ENCODE data around the gene DENND5A.
"Not testable (repeated sequence)": the region's sequence is repeated elsewhere in the genome, so short reads cannot be mapped to it uniquely, and the experiment has no call there.

Gene DENND5A

GRCh38 chr11:9200471-9200870 lies 64.7 kb downstream of the DENND5A start:
- Histone ChIP-seq H3K4me3 (ENCODE audit: insufficient read depth, low read depth, low read length) (no peak overlapping the region), H3K9me3 (ENCODE audit: control insufficient read depth, low read length) (no peaks in the 10 kb centered on the region), H3K4me1 (ENCODE audit: control insufficient read depth, insufficient read depth, low read length) (no peaks in the 10 kb centered on the region), H3K27ac (ENCODE audit: insufficient read depth, low read depth, low read length, poor library complexity, severe bottlenecking) (no peak overlapping the region), H3K36me3 (ENCODE audit: control insufficient read depth, insufficient read depth, low read length) (peaks cover 12% of the 10 kb centered on the region), H3K27me3 (ENCODE audit: control insufficient read depth, insufficient read depth, low read length, poor library complexity, severe bottlenecking) (no peaks in the 10 kb centered on the region)
- 98 to 99% methylated on average over 2 of the region's 2 CpGs for WGBS, 2 experiments

DNA sequence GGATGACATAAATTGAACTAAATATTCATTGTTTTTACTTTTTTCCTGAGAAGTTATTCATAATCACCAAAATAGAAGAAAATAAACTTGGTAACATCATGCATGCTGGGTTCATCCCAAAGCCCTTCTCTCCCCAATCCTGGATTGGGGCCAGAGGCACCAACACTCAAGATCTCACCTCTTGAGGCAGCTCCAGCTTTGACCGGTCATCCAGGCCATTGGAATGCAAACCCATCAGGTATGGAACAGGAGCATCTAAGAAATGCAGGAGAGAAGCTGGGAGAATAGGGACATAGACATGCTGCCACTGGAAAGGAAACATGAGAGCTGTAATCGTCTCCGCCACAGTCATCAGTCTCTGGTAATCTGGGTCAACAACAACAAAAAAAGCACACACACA lies 71.8 kb downstream of the DENND5A start:
- Histone ChIP-seq H3K4me3 (ENCODE audit: insufficient read depth, low read depth, low read length) (no peak overlapping the region), H3K9me3 (ENCODE audit: control insufficient read depth, low read length) (no peaks in the 10 kb centered on the region), H3K36me3 (ENCODE audit: control insufficient read depth, insufficient read depth, low read length) (peaks cover 28% of the 10 kb centered on the region), H3K27me3 (ENCODE audit: control insufficient read depth, insufficient read depth, low read length, poor library complexity, severe bottlenecking) (no peaks in the 10 kb centered on the region), H3K27ac (ENCODE audit: insufficient read depth, low read depth, low read length, poor library complexity, severe bottlenecking) (no peak overlapping the region), H3K4me1 (ENCODE audit: control insufficient read depth, insufficient read depth, low read length) (no peaks in the 10 kb centered on the region)
- 96 to 97% methylated on average over 3 of the region's 3 CpGs for WGBS, 2 experiments

- Histone ChIP-seq H3K9me3 (ENCODE audit: control insufficient read depth, low read length) (no peaks in the 10 kb centered on the region), H3K27ac (ENCODE audit: insufficient read depth, low read depth, low read length, poor library complexity, severe bottlenecking) (no peak overlapping the region), H3K4me1 (ENCODE audit: control insufficient read depth, insufficient read depth, low read length) (no peaks in the 10 kb centered on the region), H3K4me3 (ENCODE audit: insufficient read depth, low read depth, low read length) (no peak overlapping the region), H3K27me3 (ENCODE audit: control insufficient read depth, insufficient read depth, low read length, poor library complexity, severe bottlenecking) (no peaks in the 10 kb centered on the region), H3K36me3 (ENCODE audit: control insufficient read depth, insufficient read depth, low read length) (peaks cover 28% of the 10 kb centered on the region)
- 86 to 93% methylated on average over 2 to 3 of the region's 3 CpGs for WGBS, 2 experiments
These were observed 72.6 kb downstream of the DENND5A start for GRCh38 chr11:9192561-9192960.

DNA sequence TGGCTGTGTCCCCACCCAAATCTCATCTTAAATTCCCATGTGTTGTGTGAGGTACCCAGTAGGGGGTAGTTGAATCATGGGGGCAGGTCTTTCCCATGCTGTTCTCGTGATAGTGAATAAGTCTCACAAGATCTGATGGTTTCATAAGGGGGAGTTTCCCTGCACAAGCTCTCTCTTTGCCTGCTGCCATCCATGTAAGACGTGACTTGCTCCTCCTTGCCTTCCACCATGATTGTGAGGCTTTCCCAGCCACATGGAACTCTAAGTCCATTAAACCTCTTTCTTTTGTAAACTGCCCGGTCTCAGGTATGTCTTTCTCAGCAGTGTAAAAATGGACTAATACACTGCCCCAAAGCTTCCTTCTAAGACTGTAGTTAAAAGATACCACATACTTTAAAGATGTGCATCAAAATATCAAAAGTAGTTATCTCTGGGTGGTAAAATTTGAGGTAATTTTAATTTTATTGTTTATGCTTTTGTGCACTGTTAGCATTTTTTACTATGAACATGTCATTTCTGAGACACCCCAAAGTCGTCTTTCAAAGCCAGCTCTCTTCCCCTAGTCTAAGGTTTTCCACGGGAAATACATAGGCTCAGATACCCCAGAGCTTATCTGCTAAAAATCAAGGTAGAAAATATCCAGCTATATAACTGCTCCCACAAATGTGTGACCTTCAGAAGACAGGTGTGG lies 74.7 kb downstream of the DENND5A start:
- H3K9me3 ChIP-seq (ENCODE audit: control insufficient read depth, low read length); H3K4me3 ChIP-seq (ENCODE audit: insufficient read depth, low read depth, low read length); H3K27ac ChIP-seq (ENCODE audit: insufficient read depth, low read depth, low read length, poor library complexity, severe bottlenecking); H3K27me3 ChIP-seq (ENCODE audit: control insufficient read depth, insufficient read depth, low read length, poor library complexity, severe bottlenecking); H3K4me1 ChIP-seq (ENCODE audit: control insufficient read depth, insufficient read depth, low read length): not testable (repeated sequence)
- H3K36me3 ChIP-seq (ENCODE audit: control insufficient read depth, insufficient read depth, low read length): peaks cover 28% of the 10 kb centered on the region
- WGBS, 2 experiments: 92 to 95% methylated on average over 5 of the region's 5 CpGs

DNA sequence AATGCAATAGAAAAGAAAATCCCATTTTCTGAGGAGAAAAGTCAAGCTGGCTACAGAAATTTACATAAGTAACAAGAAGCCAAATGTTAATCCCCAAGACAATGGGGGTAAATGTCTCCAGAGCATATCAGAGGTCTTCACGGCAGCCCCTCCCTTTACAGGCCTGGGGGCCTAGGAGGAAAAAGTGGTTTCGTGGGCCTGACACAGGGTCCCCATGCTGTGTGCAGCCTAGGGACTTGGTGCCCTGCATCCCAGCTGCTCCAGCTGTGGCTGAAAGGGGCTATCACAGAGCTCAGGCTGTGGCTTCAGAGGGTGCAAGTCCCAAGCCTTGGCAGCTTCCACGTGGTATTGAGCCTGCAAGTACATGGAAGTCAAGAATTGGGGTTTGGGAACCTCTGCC lies 76.3 kb downstream of the DENND5A start:
- not testable (repeated sequence) for H3K27ac ChIP-seq (ENCODE audit: insufficient read depth, low read depth, low read length, poor library complexity, severe bottlenecking); H3K4me1 ChIP-seq (ENCODE audit: control insufficient read depth, insufficient read depth, low read length); H3K27me3 ChIP-seq (ENCODE audit: control insufficient read depth, insufficient read depth, low read length, poor library complexity, severe bottlenecking); H3K9me3 ChIP-seq (ENCODE audit: control insufficient read depth, low read length); H3K4me3 ChIP-seq (ENCODE audit: insufficient read depth, low read depth, low read length)
- 97% methylated on average over 3 of the region's 3 CpGs for WGBS, 2 experiments
- H3K36me3 ChIP-seq (ENCODE audit: control insufficient read depth, insufficient read depth, low read length): peaks cover 31% of the 10 kb centered on the region

DNA sequence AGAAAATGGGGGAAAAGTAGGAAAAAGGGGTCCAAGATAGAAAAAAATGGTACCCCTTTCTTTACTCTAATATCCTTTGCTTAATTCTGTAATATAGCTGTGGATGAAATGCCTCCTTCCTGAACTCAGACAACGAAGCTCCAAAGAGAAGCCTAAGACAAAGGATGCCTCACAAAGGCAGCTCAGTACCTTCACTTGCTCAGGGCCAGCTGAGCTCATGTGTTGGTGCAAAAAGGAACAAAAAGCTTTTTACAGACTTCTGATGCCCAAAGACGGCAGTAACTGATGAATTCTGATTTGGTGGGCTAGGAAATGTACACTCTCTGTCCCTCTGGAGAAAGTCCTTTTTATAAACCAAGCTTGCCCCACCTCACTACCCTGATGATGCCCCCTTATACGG lies 77.5 kb downstream of the DENND5A start:
- Histone ChIP-seq H3K9me3 (ENCODE audit: control insufficient read depth, low read length) (no peaks in the 10 kb centered on the region), H3K36me3 (ENCODE audit: control insufficient read depth, insufficient read depth, low read length) (peaks cover 25% of the 10 kb centered on the region)
- WGBS, 2 experiments: 82 to 89% methylated on average over 3 of the region's 3 CpGs

DNA sequence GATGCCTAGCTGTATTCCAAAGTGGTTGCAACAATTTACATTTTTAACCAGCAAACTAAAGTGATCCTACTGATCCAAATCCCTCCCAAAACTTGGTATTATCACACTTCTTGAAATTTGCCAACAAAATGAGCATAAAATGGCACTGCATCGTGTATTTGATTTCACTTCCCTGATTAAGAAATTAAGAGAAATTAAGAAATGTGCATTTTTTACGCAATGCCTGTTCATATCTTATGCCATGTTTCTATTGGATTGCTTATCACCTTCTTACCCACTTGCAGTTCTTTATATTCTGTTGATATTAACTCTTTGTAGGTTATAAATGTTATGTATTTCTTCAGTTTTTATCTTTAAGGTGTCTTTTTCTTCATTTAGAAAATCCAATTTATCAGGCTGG lies 80.6 kb downstream of the DENND5A start:
- Histone ChIP-seq H3K36me3 (ENCODE audit: control insufficient read depth, insufficient read depth, low read length) (peaks cover 26% of the 10 kb centered on the region), H3K27me3 (ENCODE audit: control insufficient read depth, insufficient read depth, low read length, poor library complexity, severe bottlenecking) (no peaks in the 10 kb centered on the region), H3K27ac (ENCODE audit: insufficient read depth, low read depth, low read length, poor library complexity, severe bottlenecking) (no peak overlapping the region), H3K4me3 (ENCODE audit: insufficient read depth, low read depth, low read length) (no peak overlapping the region), H3K4me1 (ENCODE audit: control insufficient read depth, insufficient read depth, low read length) (no peaks in the 10 kb centered on the region), H3K9me3 (ENCODE audit: control insufficient read depth, low read length) (no peaks in the 10 kb centered on the region)
- WGBS, 2 experiments: 96 to 100% methylated on average over 2 of the region's 2 CpGs

More for the DNA sequence above, 77.5 kb downstream of the DENND5A start:
- H3K4me3 ChIP-seq (ENCODE audit: insufficient read depth, low read depth, low read length): no peak overlapping the region
- no peak overlapping the region for H3K27ac ChIP-seq (ENCODE audit: insufficient read depth, low read depth, low read length, poor library complexity, severe bottlenecking)
- H3K27me3 ChIP-seq (ENCODE audit: control insufficient read depth, insufficient read depth, low read length, poor library complexity, severe bottlenecking): no peaks in the 10 kb centered on the region
- no peaks in the 10 kb centered on the region for H3K4me1 ChIP-seq (ENCODE audit: control insufficient read depth, insufficient read depth, low read length)

- Histone ChIP-seq H3K4me3 (ENCODE audit: insufficient read depth, low read depth, low read length) (no peak overlapping the region), H3K27me3 (ENCODE audit: control insufficient read depth, insufficient read depth, low read length, poor library complexity, severe bottlenecking) (no peaks in the 10 kb centered on the region), H3K4me1 (ENCODE audit: control insufficient read depth, insufficient read depth, low read length) (no peaks in the 10 kb centered on the region), H3K9me3 (ENCODE audit: control insufficient read depth, low read length) (no peaks in the 10 kb centered on the region), H3K36me3 (ENCODE audit: control insufficient read depth, insufficient read depth, low read length) (peaks cover 29% of the 10 kb centered on the region), H3K27ac (ENCODE audit: insufficient read depth, low read depth, low read length, poor library complexity, severe bottlenecking) (no peak overlapping the region)
- 93 to 98% methylated on average over 1 to 2 of the region's 2 CpGs for WGBS, 2 experiments
These were observed 82.8 kb downstream of the DENND5A start for GRCh38 chr11:9182180-9182871.

DNA sequence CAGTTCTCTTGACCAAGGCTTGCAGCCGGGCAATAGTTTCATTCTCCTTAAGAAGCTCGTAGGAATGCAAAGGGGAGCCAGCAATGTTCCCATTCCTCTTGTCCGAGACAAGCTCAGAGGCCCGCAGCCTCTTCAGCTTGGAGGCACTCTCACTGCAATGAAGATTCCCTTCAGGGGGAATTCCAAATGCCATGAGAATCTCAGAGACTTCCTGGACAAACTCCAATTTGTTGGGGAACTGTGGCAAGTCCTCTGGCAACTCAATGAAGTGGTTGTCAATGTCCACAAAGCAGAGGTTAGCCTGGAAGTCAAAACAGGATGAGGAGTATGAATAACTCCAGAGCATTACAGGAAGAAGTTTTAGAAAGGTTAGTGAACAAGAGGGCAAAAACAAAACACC lies 84.4 kb downstream of the DENND5A start:
- no peaks in the 10 kb centered on the region for H3K9me3 ChIP-seq (ENCODE audit: control insufficient read depth, low read length)
- no peaks in the 10 kb centered on the region for H3K4me1 ChIP-seq (ENCODE audit: control insufficient read depth, insufficient read depth, low read length)
- H3K27ac ChIP-seq (ENCODE audit: insufficient read depth, low read depth, low read length, poor library complexity, severe bottlenecking): no peak overlapping the region
- WGBS, 2 experiments: 95 to 97% methylated on average over 4 of the region's 4 CpGs
- H3K36me3 ChIP-seq (ENCODE audit: control insufficient read depth, insufficient read depth, low read length): peaks cover 37% of the 10 kb centered on the region
- no peak overlapping the region for H3K4me3 ChIP-seq (ENCODE audit: insufficient read depth, low read depth, low read length)
- H3K27me3 ChIP-seq (ENCODE audit: control insufficient read depth, insufficient read depth, low read length, poor library complexity, severe bottlenecking): no peaks in the 10 kb centered on the region

- Histone ChIP-seq H3K36me3 (ENCODE audit: control insufficient read depth, insufficient read depth, low read length) (peaks cover 35% of the 10 kb centered on the region), H3K4me3 (ENCODE audit: insufficient read depth, low read depth, low read length) (no peak overlapping the region), H3K9me3 (ENCODE audit: control insufficient read depth, low read length) (no peaks in the 10 kb centered on the region), H3K27me3 (ENCODE audit: control insufficient read depth, insufficient read depth, low read length, poor library complexity, severe bottlenecking) (no peaks in the 10 kb centered on the region), H3K4me1 (ENCODE audit: control insufficient read depth, insufficient read depth, low read length) (no peaks in the 10 kb centered on the region), H3K27ac (ENCODE audit: insufficient read depth, low read depth, low read length, poor library complexity, severe bottlenecking) (no peak overlapping the region)
- WGBS, 2 experiments: 90 to 93% methylated on average over 1 of the region's 1 CpG
These were observed 86.0 kb downstream of the DENND5A start for GRCh38 chr11:9179141-9179540.

Data from ectodermal cell (in vitro differentiated cells).